MM.1S (cell line): ENCODE data around the gene KAT2A.

Experiments
- EZH2 ChIP-seq: fragments of 300-600 bp; sonication (generic); optimal IDR thresholded peaks from 2 replicates; pipeline ENCODE3; 2017; ENCODE audit warnings: low read depth, mild to moderate bottlenecking, antibody characterized with exemption, low read length, mixed read lengths
- TF ChIP-seq, protein P1 (sequence below): fragments of 300-600 bp; sonication (generic); IDR thresholded peaks from 2 replicates; pipeline ENCODE4 v1.5.1; 2016; ENCODE audit warnings: antibody characterized with exemption, low read length, mixed read lengths

DNA sequence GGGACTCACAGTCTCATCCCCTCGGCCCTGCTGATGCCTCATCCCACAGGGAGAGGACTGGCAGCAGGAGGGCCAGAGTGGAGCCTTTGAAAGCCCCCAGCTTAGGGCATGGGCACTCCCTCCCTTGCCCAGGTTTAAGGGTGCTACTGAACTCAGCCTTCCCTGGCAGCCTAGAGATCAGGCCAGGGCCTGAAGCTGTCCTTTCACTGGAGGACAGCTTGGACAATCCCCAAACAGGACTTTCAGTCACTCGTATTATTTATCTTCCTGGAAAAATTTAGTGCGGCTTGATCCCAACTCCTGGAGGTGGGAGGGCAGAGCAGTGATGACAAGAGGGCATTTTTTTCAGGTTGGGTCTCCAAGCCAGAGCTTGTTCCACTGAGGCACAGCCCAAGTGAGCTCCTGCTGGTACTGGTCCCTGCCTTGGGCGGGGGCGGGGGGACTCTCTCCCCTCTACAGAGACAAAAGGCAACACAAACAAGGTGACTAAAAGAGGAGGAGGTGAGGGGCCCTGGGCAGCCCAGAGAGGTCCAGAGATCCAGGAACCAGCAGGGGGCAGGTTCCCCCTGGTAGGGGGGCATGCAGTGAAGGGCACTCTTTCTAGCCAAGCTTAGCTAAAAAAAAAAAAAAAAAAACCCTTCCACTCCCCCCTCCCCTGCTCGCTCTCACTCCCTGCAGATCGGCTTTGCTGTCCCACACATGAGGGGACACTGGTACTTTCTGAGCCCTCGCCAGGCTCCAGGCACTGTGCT, 24.6 kb downstream of the KAT2A start:
- TF ChIP-seq EZH2, result no peak
- TF ChIP-seq, protein P1, sequence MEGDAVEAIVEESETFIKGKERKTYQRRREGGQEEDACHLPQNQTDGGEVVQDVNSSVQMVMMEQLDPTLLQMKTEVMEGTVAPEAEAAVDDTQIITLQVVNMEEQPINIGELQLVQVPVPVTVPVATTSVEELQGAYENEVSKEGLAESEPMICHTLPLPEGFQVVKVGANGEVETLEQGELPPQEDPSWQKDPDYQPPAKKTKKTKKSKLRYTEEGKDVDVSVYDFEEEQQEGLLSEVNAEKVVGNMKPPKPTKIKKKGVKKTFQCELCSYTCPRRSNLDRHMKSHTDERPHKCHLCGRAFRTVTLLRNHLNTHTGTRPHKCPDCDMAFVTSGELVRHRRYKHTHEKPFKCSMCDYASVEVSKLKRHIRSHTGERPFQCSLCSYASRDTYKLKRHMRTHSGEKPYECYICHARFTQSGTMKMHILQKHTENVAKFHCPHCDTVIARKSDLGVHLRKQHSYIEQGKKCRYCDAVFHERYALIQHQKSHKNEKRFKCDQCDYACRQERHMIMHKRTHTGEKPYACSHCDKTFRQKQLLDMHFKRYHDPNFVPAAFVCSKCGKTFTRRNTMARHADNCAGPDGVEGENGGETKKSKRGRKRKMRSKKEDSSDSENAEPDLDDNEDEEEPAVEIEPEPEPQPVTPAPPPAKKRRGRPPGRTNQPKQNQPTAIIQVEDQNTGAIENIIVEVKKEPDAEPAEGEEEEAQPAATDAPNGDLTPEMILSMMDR, result no peak
